ENCODE measurements around the gene LAMTOR2.

- TF ChIP-seq CTCF (conservative IDR thresholded peaks at IDR 0.05 in 1 of 2, IDR thresholded peaks at IDR 0.05 in 1 of 2; ENCODE audit: low read depth in 1 of 2, low read length in 2 of 2) (peak; percentile 15 to 25), EZH2 (IDR thresholded peaks at IDR 0.05; ENCODE audit: low read length, missing control alignments) (no peak)
Measured at GRCh38 chr1:156053768-156054499, 648 bp upstream of the LAMTOR2 start, which contains the start of gene UBQLN4.

All from fibroblast of lung (primary cell).